ENCODE data around the gene ALS2CL. TPM values are rescaled to one million over a fixed set of nuclear protein-coding genes. Genes with fewer than 3 reads are reported as not detected.

Gene ALS2CL
- total RNA-seq, 1 experiment from 2014 or later, result 4.9 TPM

GRCh38 chr3:46675426-46675825 is 18.1 kb downstream of the ALS2CL start:
- Histone ChIP-seq H3K27me3 (ENCODE audit: insufficient read depth, low read length) (no peaks in the 10 kb centered on the region), H3K4me1 (ENCODE audit: insufficient read depth, low read length) (no peaks in the 10 kb centered on the region), H2AK5ac (ENCODE audit: insufficient read length, low read length) (no peak overlapping the region), H3K27ac (ENCODE audit: insufficient read length, low read depth, low read length) (no peak overlapping the region), H2BK15ac (ENCODE audit: low read depth, low read length) (no peak overlapping the region), H3K23me2 (ENCODE audit: insufficient read length, low read depth, low read length, poor library complexity, severe bottlenecking) (no peaks in the 10 kb centered on the region), H3K79me1 (ENCODE audit: insufficient read depth, low read depth, low read length, poor library complexity, severe bottlenecking) (no peaks in the 10 kb centered on the region), H3K4ac (ENCODE audit: low read depth, low read length) (no peak overlapping the region), H3K9me3 (ENCODE audit: control insufficient read depth, low read depth, low read length) (no peaks in the 10 kb centered on the region), H2BK5ac (ENCODE audit: insufficient read length, low read length) (no peak overlapping the region), H3K14ac (ENCODE audit: insufficient read depth, low read length) (no peak overlapping the region), H3K9ac (ENCODE audit: extremely low read depth, insufficient read length, low read length) (no peak overlapping the region), H3K4me2 (ENCODE audit: insufficient read depth, insufficient read length, low read length) (no peak overlapping the region), H4K5ac (ENCODE audit: insufficient read length, low read depth, low read length) (no peak overlapping the region), H2BK12ac (ENCODE audit: insufficient read length, low read depth, low read length) (no peak overlapping the region), H4K8ac (replicated peaks; ENCODE audit: insufficient read length, low read depth, low read length) (no peak overlapping the region), H2BK120ac (ENCODE audit: low read depth, low read length, poor library complexity, severe bottlenecking) (no peak overlapping the region), H3K23ac (ENCODE audit: insufficient read length, low read depth, low read length) (no peak overlapping the region), H3T11ph (ENCODE audit: low read length) (no peak overlapping the region), H3K56ac (ENCODE audit: insufficient read length, low read depth, low read length) (no peak overlapping the region), H3K18ac (ENCODE audit: insufficient read length, low read depth, low read length) (no peak overlapping the region), H2AFZ (ENCODE audit: low read length) (no peak overlapping the region), H4K20me1 (ENCODE audit: control insufficient read depth, insufficient read depth, insufficient read length) (no peaks in the 10 kb centered on the region), H2BK20ac (ENCODE audit: low read depth, low read length, poor library complexity, severe bottlenecking) (no peak overlapping the region), H4K91ac (ENCODE audit: insufficient read length, low read depth, low read length) (no peak overlapping the region), H3K79me2 (ENCODE audit: insufficient read depth, low read length) (no peaks in the 10 kb centered on the region)
- Mint-ChIP-seq H3K27ac (no peak overlapping the region), H3K9me3 (no peaks in the 10 kb centered on the region), H3K27me3 (ENCODE audit: low read depth) (no peaks in the 10 kb centered on the region; the same call in 1 of the 2 replicates), H3K36me3 (ENCODE audit: insufficient read depth in 1 of 3, low read depth in 3 of 3) (peaks cover 0 to 8% (median 0%) of the 10 kb centered on the region in 3 experiments; a peak in 2 of 7 replicates), H3K4me3 (no peak overlapping the region), H3K4me1 (peaks cover 3 to 16% of the 10 kb centered on the region in 2 experiments)
- no peak for DNase-seq
- no CpG with 5 or more reads among the region's 6 CpGs for WGBS (ENCODE audit: extremely low coverage, insufficient read length, low lambda C conversion rate)
- no peak for TF ChIP-seq CTCF (conservative IDR thresholded peaks at IDR 0.05)
